GM11168 (cell line): ENCODE data around the gene PTN.
"Not testable (repeated sequence)": the region's sequence is repeated elsewhere in the genome, so short reads cannot be mapped to it uniquely, and the experiment has no call there.

ENCODE experiments used
- in situ Hi-C: fragments of 300-500 bp; cut with MboI; formaldehyde crosslinking; loops from one replicate; pipeline ENCODE4 v1.12.0; 2022; ENCODE audit warnings: low sequenced_read_pairs; ENCODE audit not compliant: unreplicated experiment

PTN gene

GRCh38 chr7:137269240-137269639 lies 74.3 kb downstream of the PTN start:
- in situ Hi-C loops: no loop called here

- in situ Hi-C loops: not testable (repeated sequence)
Observed at GRCh38 chr7:137268001-137268865, 75.3 kb downstream of the PTN start.

DNA sequence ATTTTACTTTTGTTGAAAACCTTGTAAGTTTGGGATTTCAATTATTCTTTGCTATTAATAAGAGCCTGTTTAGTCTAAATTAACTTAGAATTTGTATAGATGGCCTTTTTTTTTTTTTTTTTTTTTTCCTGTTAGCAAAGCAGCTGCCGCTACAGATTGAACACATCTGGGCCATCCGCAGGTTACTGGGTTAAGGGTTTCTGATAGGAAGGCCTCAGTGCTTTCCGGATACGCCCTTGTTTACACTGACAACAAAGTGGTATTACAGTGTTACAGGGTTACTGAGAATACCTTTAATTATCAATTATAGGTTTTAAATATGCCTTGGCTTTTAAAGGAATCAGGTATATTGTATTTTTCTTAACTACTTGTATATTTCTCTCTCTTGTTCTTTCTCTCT lies 76.8 kb downstream of the PTN start:
- in situ Hi-C loops: no loop called here

- in situ Hi-C loops: not testable (repeated sequence)
Observed at GRCh38 chr7:137265480-137265879, 78.1 kb downstream of the PTN start.

DNA sequence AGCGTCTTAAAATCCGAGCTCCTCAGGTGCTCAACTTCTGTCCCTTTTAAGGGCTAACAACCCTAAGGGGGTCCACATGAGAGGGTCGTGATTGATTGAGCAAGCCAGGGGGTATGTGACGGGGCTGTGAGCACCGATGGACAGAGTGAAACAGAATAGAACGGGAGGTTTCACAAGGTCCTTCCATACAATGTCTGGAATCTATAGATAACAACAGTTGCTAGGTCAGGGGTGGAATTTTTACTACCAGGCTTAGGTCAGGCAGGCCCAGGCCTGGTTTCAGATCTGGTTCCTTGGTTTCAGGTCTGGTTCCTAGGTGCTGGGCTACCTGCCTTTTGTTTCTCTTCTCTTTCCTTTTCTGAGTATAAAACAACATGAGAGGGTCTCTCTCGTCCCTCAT lies 80.9 kb downstream of the PTN start:
- in situ Hi-C loops: no loop called here

GRCh38 chr7:137258552-137258951 lies 85.0 kb downstream of the PTN start:
- in situ Hi-C loops: no loop called here

- in situ Hi-C loops: no loop called here
Observed at GRCh38 chr7:137254766-137255165, 88.8 kb downstream of the PTN start.

DNA sequence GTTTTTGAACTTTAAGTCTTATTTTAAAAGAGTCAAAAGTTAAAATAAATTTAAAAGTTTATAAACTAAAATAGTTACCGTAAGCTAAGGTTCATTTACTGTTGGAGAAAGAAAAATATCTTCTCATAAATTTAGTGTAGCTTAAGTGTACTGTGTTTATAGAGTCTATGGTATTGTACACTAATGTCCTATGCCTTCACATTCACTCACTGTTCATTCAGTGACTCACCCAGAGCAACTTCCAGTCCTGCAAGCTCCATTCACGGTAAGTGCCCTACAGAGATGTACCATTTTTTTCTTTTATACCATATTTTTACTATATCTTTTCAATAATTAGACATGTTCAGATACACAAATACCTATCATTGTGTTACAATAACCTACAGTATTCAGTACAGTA lies 97.6 kb downstream of the PTN start:
- in situ Hi-C loops: no loop called here

GRCh38 chr7:137245186-137245585 lies 98.3 kb downstream of the PTN start:
- in situ Hi-C loops: no loop called here

GRCh38 chr7:137243741-137244140 lies 99.8 kb downstream of the PTN start:
- in situ Hi-C loops: no loop called here

- in situ Hi-C loops: no loop called here
Observed at GRCh38 chr7:137242616-137243015, 100.9 kb downstream of the PTN start.

- in situ Hi-C loops: no loop called here
Observed at GRCh38 chr7:137241655-137242360, 101.7 kb downstream of the PTN start.

GRCh38 chr7:137239186-137239585 lies 104.3 kb downstream of the PTN start:
- in situ Hi-C loops: not testable (repeated sequence)

DNA sequence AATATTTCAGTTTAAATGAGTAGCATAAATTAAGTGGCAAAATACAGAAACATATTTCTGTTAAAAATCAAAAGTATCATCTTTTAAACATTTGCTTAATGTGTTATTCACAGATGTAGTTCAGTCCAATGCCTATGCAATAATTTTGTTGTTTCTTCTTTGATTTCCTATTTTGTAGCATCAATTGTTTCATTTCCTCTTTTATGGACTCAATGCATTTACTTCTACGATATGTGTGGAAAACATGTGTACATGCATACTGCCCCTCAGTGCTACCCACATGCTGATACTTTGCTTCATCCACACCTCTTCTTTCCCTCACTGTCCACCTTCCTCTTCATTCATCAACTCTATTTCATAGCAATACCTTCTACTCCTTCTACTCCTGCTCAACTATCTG lies 108.1 kb downstream of the PTN start:
- in situ Hi-C loops: no loop called here

DNA sequence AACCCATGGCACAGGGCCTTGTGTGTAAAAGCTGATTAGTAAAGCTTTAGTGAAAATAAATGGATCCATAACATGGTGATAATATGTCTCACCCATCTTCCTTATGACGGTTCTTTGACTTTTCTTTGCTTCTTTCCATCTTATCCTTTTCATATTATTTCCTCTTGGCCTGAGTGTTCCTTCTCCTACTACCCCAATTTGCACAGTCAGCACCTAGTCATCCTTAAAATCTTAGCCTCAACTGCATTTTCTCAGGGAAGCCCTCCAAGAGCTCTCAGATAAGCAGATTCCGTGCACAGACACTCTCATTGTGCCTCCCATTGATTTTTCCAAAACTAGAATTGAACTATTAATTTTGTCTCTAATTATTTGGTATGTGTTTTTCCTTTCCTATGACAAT lies 112.4 kb downstream of the PTN start:
- in situ Hi-C loops: no loop called here

- in situ Hi-C loops: no loop called here
Observed at GRCh38 chr7:137221467-137221866, 122.1 kb downstream of the PTN start.

- in situ Hi-C loops: no loop called here
Observed at GRCh38 chr7:137213744-137214143, 129.8 kb downstream of the PTN start.

- in situ Hi-C loops: no loop called here
Observed at GRCh38 chr7:137209151-137209817, 134.2 kb downstream of the PTN start.

DNA sequence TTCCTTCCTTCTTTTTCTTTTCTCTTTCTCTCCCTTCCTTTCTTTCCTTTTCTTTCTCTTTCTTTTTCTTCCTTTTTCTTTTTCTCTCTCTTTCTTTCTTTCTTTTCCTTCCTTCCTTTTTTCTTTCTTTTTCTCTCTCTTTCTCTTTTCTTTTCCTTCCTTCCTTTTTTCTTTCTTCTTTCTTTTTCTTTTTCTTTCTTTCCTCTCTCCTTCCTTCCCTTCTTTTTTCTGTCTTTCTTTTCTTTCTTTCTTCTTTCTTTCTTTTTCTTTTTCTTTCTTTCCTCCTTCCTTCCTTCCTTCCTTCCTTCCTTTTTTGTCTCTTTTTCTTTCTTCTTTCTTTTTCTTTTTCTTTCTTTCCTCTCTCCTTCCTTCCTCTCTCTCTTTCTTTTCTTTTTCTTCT lies 136.8 kb downstream of the PTN start:
- in situ Hi-C loops: no loop called here

DNA sequence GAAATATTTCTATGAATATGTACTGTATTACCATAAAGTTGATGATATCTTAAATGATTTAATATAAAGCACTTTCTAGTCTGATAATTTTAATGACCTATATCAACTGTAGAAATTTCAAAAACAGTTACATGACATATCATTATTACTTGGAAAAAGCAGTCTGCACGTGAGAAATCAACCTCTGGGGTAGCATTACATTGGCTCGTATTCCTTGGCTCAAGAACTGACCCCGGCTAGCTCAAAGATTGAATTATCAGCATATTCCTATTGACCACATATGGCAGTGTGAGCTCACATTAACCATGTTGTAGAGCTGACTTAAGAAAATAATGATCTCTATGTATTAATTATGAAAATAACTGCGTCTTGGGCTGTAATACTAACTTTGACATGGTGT lies 139.3 kb downstream of the PTN start:
- in situ Hi-C loops: no loop called here

- in situ Hi-C loops: no loop called here
Observed at GRCh38 chr7:137203351-137203750, 140.2 kb downstream of the PTN start.
